NCI-H2081 treated with DMSO at 0.1 percent for 48 hours (cell line): ENCODE data around the gene CCT5.
A peak's percentile ranks its signal among the peaks of the same experiment; 100 is the strongest.
"Not testable (repeated sequence)": the region's sequence is repeated elsewhere in the genome, so short reads cannot be mapped to it uniquely, and the experiment has no call there.

Experiments used
- DNase-seq: peaks from one replicate; lab custom pipeline; 2025; lab: John Stamatoyannopoulos, UW

CCT5 gene

GRCh38 chr5:10246761-10247160 lies 3.3 kb upstream of the CCT5 start:
- peak; percentile 58 for DNase-seq

GRCh38 chr5:10247217-10247616 lies 2.9 kb upstream of the CCT5 start:
- not testable (repeated sequence) for DNase-seq

GRCh38 chr5:10248378-10249260 lies 1.5 kb upstream of the CCT5 start:
- no peak for DNase-seq

- no peak for DNase-seq
Observed at GRCh38 chr5:10250806-10251276, 761 bp downstream of the CCT5 start.

- DNase-seq: no peak
Observed at GRCh38 chr5:10251405-10251804, 1.3 kb downstream of the CCT5 start.

- no peak for DNase-seq
Observed at GRCh38 chr5:10253390-10253789, 3.3 kb downstream of the CCT5 start.

GRCh38 chr5:10254686-10255085 lies 4.6 kb downstream of the CCT5 start:
- DNase-seq: no peak

GRCh38 chr5:10257870-10258269 lies 7.8 kb downstream of the CCT5 start:
- DNase-seq: no peak

- no peak for DNase-seq
Observed at GRCh38 chr5:10259899-10260298, 9.8 kb downstream of the CCT5 start.

- no peak for DNase-seq
Observed at GRCh38 chr5:10261065-10261464, 11.0 kb downstream of the CCT5 start.

GRCh38 chr5:10262121-10262774 lies 12.2 kb downstream of the CCT5 start:
- no peak for DNase-seq

- no peak for DNase-seq
Observed at GRCh38 chr5:10262995-10263394, 12.9 kb downstream of the CCT5 start.

GRCh38 chr5:10264604-10265003 lies 14.5 kb downstream of the CCT5 start:
- DNase-seq: no peak

GRCh38 chr5:10265245-10266109 lies 15.4 kb downstream of the CCT5 start:
- DNase-seq: no peak

GRCh38 chr5:10266137-10266536 lies 16.1 kb downstream of the CCT5 start:
- no peak for DNase-seq

GRCh38 chr5:10266839-10267238 lies 16.8 kb downstream of the CCT5 start:
- no peak for DNase-seq

GRCh38 chr5:10268100-10268499 lies 18.0 kb downstream of the CCT5 start:
- no peak for DNase-seq

GRCh38 chr5:10272053-10272874 lies 22.2 kb downstream of the CCT5 start:
- DNase-seq: no peak

- DNase-seq: not testable (repeated sequence)
Observed at GRCh38 chr5:10272875-10273209, 22.8 kb downstream of the CCT5 start.

GRCh38 chr5:10275460-10275859 lies 25.4 kb downstream of the CCT5 start:
- DNase-seq: no peak

GRCh38 chr5:10275991-10276390 lies 25.9 kb downstream of the CCT5 start:
- no peak for DNase-seq

GRCh38 chr5:10276691-10277090 lies 26.6 kb downstream of the CCT5 start:
- DNase-seq: no peak
